Measurements from ENCODE around the gene ERBB4. TPM values are rescaled to one million over a fixed set of nuclear protein-coding genes. Genes with fewer than 3 reads are reported as not detected.

ERBB4 gene
- polyA plus RNA-seq, 1 donor = 0.37 TPM

DNA sequence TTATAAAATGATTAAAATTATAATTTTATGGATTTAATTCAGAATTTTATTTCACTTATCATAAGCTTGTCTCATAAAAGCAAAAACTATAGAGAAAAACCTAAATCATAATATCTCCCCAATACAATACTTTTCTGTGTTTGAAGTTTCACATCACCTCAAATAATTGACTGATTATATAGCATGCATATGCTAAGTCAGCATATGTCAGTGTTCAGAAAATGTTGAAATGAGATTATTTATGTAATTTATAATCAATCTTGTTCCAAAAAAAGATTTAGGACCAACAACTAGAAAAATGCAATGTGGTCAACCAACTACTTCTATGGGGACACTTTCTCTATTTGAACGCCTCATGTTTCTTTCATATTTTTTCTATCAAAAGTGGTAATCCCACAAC lies 1079.6 kb downstream of the ERBB4 start:
- no CpG with 5 or more reads among the region's 1 CpG for WGBS (ENCODE audit: insufficient coverage, low lambda C conversion rate)
- no peak for DNase-seq
- Histone ChIP-seq H3K27ac (ENCODE audit: low read length) (no peak overlapping the region), H3K27me3 (ENCODE audit: control insufficient read depth, insufficient read depth, low read length) (no peaks in the 10 kb centered on the region), H3K36me3 (ENCODE audit: control insufficient read depth, insufficient read depth, low read length) (no peaks in the 10 kb centered on the region), H3K4me3 (ENCODE audit: low read length) (no peak overlapping the region), H3K9me3 (ENCODE audit: control insufficient read depth, low read depth, low read length) (no peaks in the 10 kb centered on the region), H3K4me1 (ENCODE audit: control insufficient read depth, insufficient read depth, low read length) (no peaks in the 10 kb centered on the region)

- DNase-seq = no peak
- H3K27ac ChIP-seq (ENCODE audit: low read length) = no peak overlapping the region
- H3K36me3 ChIP-seq (ENCODE audit: control insufficient read depth, insufficient read depth, low read length) = no peaks in the 10 kb centered on the region
- no peaks in the 10 kb centered on the region for H3K9me3 ChIP-seq (ENCODE audit: control insufficient read depth, low read depth, low read length)
- H3K4me1 ChIP-seq (ENCODE audit: control insufficient read depth, insufficient read depth, low read length) = no peaks in the 10 kb centered on the region
- H3K4me3 ChIP-seq (ENCODE audit: low read length) = no peak overlapping the region
- no CpG with 5 or more reads among the region's 2 CpGs for WGBS (ENCODE audit: insufficient coverage, low lambda C conversion rate)
- H3K27me3 ChIP-seq (ENCODE audit: control insufficient read depth, insufficient read depth, low read length) = no peaks in the 10 kb centered on the region
These were observed 1081.3 kb downstream of the ERBB4 start for GRCh38 chr2:211457325-211457724.

DNA sequence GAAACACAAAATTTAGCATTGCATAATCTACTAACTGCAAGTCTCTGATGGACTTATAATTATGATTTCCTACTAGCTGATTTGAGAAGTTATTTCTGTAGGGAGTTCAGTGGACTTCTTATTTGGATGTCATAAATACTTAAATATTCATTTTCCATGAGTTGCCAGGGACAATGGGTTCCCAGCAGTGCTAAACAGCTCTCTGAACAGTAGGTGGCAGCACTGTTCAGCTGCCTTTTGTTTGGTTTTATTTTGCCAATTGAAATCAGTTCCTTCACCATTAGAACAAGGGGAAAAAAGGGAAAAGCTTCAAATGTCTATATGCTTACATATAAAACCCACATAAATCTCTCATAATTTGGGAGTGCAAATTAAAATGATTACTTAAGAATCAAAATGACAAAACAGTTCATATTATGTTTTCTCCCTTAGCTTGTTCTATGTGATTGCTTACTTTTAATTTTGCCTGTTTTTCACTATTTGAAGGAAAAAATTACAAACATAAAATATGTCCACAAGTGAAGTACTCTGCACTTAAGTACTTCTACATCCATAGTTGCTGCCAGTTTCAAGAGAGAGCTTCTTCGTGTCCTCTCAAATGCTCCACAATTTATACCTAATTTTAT lies 1083.3 kb downstream of the ERBB4 start:
- no peaks in the 10 kb centered on the region for H3K36me3 ChIP-seq (ENCODE audit: control insufficient read depth, insufficient read depth, low read length)
- DNase-seq = peak; percentile 14 to 15
- H3K9me3 ChIP-seq (ENCODE audit: control insufficient read depth, low read depth, low read length) = no peaks in the 10 kb centered on the region
- no peaks in the 10 kb centered on the region for H3K4me1 ChIP-seq (ENCODE audit: control insufficient read depth, insufficient read depth, low read length)
- H3K4me3 ChIP-seq (ENCODE audit: low read length) = no peak overlapping the region
- H3K27me3 ChIP-seq (ENCODE audit: control insufficient read depth, insufficient read depth, low read length) = no peaks in the 10 kb centered on the region
- 100% methylated on average over 1 of the region's 1 CpG for WGBS (ENCODE audit: insufficient coverage, low lambda C conversion rate)
- H3K27ac ChIP-seq (ENCODE audit: low read length) = no peak overlapping the region

- no peaks in the 10 kb centered on the region for H3K36me3 ChIP-seq (ENCODE audit: control insufficient read depth, insufficient read depth, low read length)
- no peak for DNase-seq
- no peaks in the 10 kb centered on the region for H3K4me1 ChIP-seq (ENCODE audit: control insufficient read depth, insufficient read depth, low read length)
- no peak overlapping the region for H3K27ac ChIP-seq (ENCODE audit: low read length)
- WGBS (ENCODE audit: insufficient coverage, low lambda C conversion rate) = 80% methylated on average over 1 of the region's 6 CpGs
- no peak overlapping the region for H3K4me3 ChIP-seq (ENCODE audit: low read length)
- no peaks in the 10 kb centered on the region for H3K9me3 ChIP-seq (ENCODE audit: control insufficient read depth, low read depth, low read length)
- no peaks in the 10 kb centered on the region for H3K27me3 ChIP-seq (ENCODE audit: control insufficient read depth, insufficient read depth, low read length)
These were observed 1083.9 kb downstream of the ERBB4 start for GRCh38 chr2:211454679-211455078.

GRCh38 chr2:211453311-211453887 lies 1085.2 kb downstream of the ERBB4 start:
- Histone ChIP-seq H3K27ac (ENCODE audit: low read length) (no peak overlapping the region), H3K4me1 (ENCODE audit: control insufficient read depth, insufficient read depth, low read length) (no peaks in the 10 kb centered on the region), H3K9me3 (ENCODE audit: control insufficient read depth, low read depth, low read length) (no peaks in the 10 kb centered on the region), H3K4me3 (ENCODE audit: low read length) (no peak overlapping the region), H3K27me3 (ENCODE audit: control insufficient read depth, insufficient read depth, low read length) (no peaks in the 10 kb centered on the region), H3K36me3 (ENCODE audit: control insufficient read depth, insufficient read depth, low read length) (no peaks in the 10 kb centered on the region)
- 73% methylated on average over 3 of the region's 6 CpGs for WGBS (ENCODE audit: insufficient coverage, low lambda C conversion rate)
- no peak for DNase-seq

DNA sequence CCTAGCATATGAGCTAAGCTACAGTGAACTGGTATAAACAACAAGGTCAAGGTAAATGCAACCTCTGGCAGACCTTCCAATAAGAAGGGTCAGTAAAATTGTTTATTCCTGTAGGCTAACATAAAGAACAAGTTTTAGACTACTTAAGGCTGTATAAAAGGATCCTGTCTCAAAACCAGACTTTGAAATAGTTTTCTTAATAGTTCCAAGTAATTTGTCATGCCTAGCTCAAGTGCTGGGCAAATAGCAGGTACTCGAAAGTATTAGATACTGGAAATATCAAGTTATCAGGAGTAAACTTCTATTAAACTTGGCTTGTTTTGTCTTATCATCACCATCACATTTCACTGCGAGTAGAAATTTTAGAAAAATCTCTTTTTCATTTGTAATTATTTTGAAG lies 1087.0 kb downstream of the ERBB4 start:
- Histone ChIP-seq H3K4me3 (ENCODE audit: low read length) (no peak overlapping the region), H3K27me3 (ENCODE audit: control insufficient read depth, insufficient read depth, low read length) (no peaks in the 10 kb centered on the region), H3K4me1 (ENCODE audit: control insufficient read depth, insufficient read depth, low read length) (no peaks in the 10 kb centered on the region), H3K9me3 (ENCODE audit: control insufficient read depth, low read depth, low read length) (no peaks in the 10 kb centered on the region), H3K36me3 (ENCODE audit: control insufficient read depth, insufficient read depth, low read length) (no peaks in the 10 kb centered on the region), H3K27ac (ENCODE audit: low read length) (no peak overlapping the region)
- no peak for DNase-seq
- 83% methylated on average over 2 of the region's 2 CpGs for WGBS (ENCODE audit: insufficient coverage, low lambda C conversion rate)

DNA sequence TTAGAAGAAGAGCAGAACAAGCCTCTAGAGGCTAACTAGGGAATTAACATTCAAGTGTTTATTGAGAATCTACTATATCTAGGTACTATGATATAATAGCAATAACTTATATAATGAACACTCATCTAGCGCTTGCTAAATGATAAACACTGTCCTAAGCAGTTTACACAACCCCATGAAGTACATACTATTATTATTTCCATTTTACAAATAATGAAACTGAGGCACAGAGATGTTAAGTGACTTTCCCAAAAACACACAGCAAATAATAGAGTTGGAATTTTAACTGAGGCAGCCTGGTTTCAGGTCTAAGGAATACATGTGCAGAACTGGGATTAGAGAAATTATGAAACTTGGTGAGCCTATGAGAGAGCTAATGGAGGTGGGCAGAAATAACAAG lies 1088.8 kb downstream of the ERBB4 start:
- H3K4me3 ChIP-seq (ENCODE audit: low read length) = no peak overlapping the region
- H3K4me1 ChIP-seq (ENCODE audit: control insufficient read depth, insufficient read depth, low read length) = no peaks in the 10 kb centered on the region
- H3K36me3 ChIP-seq (ENCODE audit: control insufficient read depth, insufficient read depth, low read length) = no peaks in the 10 kb centered on the region
- DNase-seq = no peak
- H3K27me3 ChIP-seq (ENCODE audit: control insufficient read depth, insufficient read depth, low read length) = no peaks in the 10 kb centered on the region
- 100% methylated on average over 1 of the region's 1 CpG for WGBS (ENCODE audit: insufficient coverage, low lambda C conversion rate)
- no peak overlapping the region for H3K27ac ChIP-seq (ENCODE audit: low read length)
- no peaks in the 10 kb centered on the region for H3K9me3 ChIP-seq (ENCODE audit: control insufficient read depth, low read depth, low read length)

GRCh38 chr2:211447548-211447947 lies 1091.1 kb downstream of the ERBB4 start:
- WGBS (ENCODE audit: insufficient coverage, low lambda C conversion rate) = 83% methylated on average over 1 of the region's 1 CpG
- H3K27me3 ChIP-seq (ENCODE audit: control insufficient read depth, insufficient read depth, low read length) = no peaks in the 10 kb centered on the region
- H3K27ac ChIP-seq (ENCODE audit: low read length) = no peak overlapping the region
- H3K9me3 ChIP-seq (ENCODE audit: control insufficient read depth, low read depth, low read length) = no peaks in the 10 kb centered on the region
- no peaks in the 10 kb centered on the region for H3K4me1 ChIP-seq (ENCODE audit: control insufficient read depth, insufficient read depth, low read length)
- no peak for DNase-seq
- H3K36me3 ChIP-seq (ENCODE audit: control insufficient read depth, insufficient read depth, low read length) = no peaks in the 10 kb centered on the region
- no peak overlapping the region for H3K4me3 ChIP-seq (ENCODE audit: low read length)

GRCh38 chr2:211440107-211440506 lies 1098.5 kb downstream of the ERBB4 start:
- Histone ChIP-seq H3K27ac (ENCODE audit: low read length) (no peak overlapping the region), H3K4me1 (ENCODE audit: control insufficient read depth, insufficient read depth, low read length) (no peaks in the 10 kb centered on the region), H3K27me3 (ENCODE audit: control insufficient read depth, insufficient read depth, low read length) (no peaks in the 10 kb centered on the region), H3K36me3 (ENCODE audit: control insufficient read depth, insufficient read depth, low read length) (no peaks in the 10 kb centered on the region), H3K9me3 (ENCODE audit: control insufficient read depth, low read depth, low read length) (no peaks in the 10 kb centered on the region), H3K4me3 (ENCODE audit: low read length) (no peak overlapping the region)
- DNase-seq = no peak
- no CpG with 5 or more reads among the region's 2 CpGs for WGBS (ENCODE audit: insufficient coverage, low lambda C conversion rate)

GRCh38 chr2:211439011-211439410 lies 1099.6 kb downstream of the ERBB4 start:
- no peak for DNase-seq
- H3K4me1 ChIP-seq (ENCODE audit: control insufficient read depth, insufficient read depth, low read length) = no peaks in the 10 kb centered on the region
- H3K36me3 ChIP-seq (ENCODE audit: control insufficient read depth, insufficient read depth, low read length) = no peaks in the 10 kb centered on the region
- H3K4me3 ChIP-seq (ENCODE audit: low read length) = no peak overlapping the region
- H3K27ac ChIP-seq (ENCODE audit: low read length) = no peak overlapping the region
- H3K9me3 ChIP-seq (ENCODE audit: control insufficient read depth, low read depth, low read length) = no peaks in the 10 kb centered on the region
- no peaks in the 10 kb centered on the region for H3K27me3 ChIP-seq (ENCODE audit: control insufficient read depth, insufficient read depth, low read length)
- no CpG with 5 or more reads among the region's 2 CpGs for WGBS (ENCODE audit: insufficient coverage, low lambda C conversion rate)

DNA sequence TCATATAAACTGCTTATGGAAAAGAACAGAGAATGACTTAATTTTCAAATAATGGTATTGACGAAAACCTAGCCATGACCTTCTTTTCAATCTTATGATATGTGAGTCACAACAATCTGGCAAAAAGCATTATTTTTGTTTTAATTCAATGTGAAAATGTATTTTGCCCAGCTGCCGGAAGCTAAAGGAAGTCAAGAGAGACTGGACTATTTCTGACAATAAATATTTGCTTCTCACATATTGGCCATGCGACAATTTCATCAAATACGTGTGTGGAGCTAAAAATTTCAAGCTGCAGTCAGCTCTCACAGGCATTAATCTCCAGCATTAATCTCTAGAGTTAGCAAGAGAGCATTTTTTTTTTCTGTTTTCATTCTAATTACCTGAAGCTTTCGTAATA lies 1101.2 kb downstream of the ERBB4 start:
- Histone ChIP-seq H3K27ac (ENCODE audit: low read length) (no peak overlapping the region), H3K9me3 (ENCODE audit: control insufficient read depth, low read depth, low read length) (no peaks in the 10 kb centered on the region), H3K4me1 (ENCODE audit: control insufficient read depth, insufficient read depth, low read length) (no peaks in the 10 kb centered on the region), H3K4me3 (ENCODE audit: low read length) (no peak overlapping the region), H3K36me3 (ENCODE audit: control insufficient read depth, insufficient read depth, low read length) (no peaks in the 10 kb centered on the region), H3K27me3 (ENCODE audit: control insufficient read depth, insufficient read depth, low read length) (no peaks in the 10 kb centered on the region)
- DNase-seq = no peak
- 87% methylated on average over 4 of the region's 5 CpGs for WGBS (ENCODE audit: insufficient coverage, low lambda C conversion rate)

Measured in large intestine (tissue), 3 donors.